ENCODE results near the gene CTNND2.
"Not testable (repeated sequence)": the region's sequence is repeated elsewhere in the genome, so short reads cannot be mapped to it uniquely, and the experiment has no call there.

The CTNND2 gene

DNA sequence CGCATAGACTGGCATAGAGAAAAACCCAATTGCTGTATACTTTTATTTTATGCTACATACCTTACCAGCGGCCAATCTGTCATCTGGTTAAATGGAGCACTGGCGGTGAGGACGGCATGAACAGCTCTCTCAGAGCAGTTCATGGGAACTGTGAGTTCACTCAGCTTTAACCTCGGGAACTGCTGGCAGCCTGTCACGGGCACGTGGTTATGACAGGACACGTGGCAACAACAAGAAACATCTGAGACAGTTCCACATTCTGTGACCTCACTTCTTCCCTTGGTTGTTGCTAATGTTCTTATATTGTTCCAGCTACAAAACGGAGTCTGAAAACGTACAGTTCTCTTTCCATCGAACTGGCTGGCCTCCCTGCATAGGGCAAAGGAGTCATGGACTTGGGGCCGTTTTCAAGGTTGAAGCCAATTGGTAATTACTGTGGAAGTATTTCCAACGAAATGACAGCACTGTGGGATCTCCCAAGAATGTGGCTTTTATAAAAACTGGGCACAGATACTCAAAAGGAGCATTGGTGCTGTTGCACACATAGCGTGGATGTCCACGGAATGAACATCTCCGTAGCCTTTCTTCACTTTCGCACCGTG is 896.9 kb downstream of the CTNND2 start:
- TF ChIP-seq, protein P1, sequence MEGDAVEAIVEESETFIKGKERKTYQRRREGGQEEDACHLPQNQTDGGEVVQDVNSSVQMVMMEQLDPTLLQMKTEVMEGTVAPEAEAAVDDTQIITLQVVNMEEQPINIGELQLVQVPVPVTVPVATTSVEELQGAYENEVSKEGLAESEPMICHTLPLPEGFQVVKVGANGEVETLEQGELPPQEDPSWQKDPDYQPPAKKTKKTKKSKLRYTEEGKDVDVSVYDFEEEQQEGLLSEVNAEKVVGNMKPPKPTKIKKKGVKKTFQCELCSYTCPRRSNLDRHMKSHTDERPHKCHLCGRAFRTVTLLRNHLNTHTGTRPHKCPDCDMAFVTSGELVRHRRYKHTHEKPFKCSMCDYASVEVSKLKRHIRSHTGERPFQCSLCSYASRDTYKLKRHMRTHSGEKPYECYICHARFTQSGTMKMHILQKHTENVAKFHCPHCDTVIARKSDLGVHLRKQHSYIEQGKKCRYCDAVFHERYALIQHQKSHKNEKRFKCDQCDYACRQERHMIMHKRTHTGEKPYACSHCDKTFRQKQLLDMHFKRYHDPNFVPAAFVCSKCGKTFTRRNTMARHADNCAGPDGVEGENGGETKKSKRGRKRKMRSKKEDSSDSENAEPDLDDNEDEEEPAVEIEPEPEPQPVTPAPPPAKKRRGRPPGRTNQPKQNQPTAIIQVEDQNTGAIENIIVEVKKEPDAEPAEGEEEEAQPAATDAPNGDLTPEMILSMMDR (IDR thresholded peaks at IDR 0.05; ENCODE audit: control insufficient read depth, extremely low read depth, insufficient read depth): no peak
- H3K4me3 ChIP-seq (ENCODE audit: low read depth, low read length): no peak overlapping the region
- DNase-seq (ENCODE audit: low read depth): no peak

DNA sequence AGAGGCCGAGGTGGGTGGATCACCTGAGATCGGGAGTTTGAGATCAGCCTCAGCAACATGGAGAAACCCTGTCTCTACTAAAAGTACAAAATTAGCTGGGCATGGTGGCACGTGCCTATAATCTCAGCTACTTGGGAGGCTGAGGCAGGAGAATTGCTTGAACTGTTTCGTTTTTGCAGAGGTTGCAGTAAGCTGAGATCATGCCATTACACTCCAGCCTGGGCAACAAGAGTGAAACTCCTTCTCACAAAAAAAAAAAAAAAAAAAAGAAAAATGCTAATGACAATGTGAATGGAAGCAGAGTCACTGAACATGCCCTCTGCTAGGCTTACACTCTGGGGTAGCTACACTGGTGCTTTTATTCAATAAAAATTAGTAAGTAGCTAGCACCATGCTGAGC is 899.7 kb downstream of the CTNND2 start:
- DNase-seq (ENCODE audit: low read depth); H3K4me3 ChIP-seq (ENCODE audit: low read depth, low read length): not testable (repeated sequence)

DNA sequence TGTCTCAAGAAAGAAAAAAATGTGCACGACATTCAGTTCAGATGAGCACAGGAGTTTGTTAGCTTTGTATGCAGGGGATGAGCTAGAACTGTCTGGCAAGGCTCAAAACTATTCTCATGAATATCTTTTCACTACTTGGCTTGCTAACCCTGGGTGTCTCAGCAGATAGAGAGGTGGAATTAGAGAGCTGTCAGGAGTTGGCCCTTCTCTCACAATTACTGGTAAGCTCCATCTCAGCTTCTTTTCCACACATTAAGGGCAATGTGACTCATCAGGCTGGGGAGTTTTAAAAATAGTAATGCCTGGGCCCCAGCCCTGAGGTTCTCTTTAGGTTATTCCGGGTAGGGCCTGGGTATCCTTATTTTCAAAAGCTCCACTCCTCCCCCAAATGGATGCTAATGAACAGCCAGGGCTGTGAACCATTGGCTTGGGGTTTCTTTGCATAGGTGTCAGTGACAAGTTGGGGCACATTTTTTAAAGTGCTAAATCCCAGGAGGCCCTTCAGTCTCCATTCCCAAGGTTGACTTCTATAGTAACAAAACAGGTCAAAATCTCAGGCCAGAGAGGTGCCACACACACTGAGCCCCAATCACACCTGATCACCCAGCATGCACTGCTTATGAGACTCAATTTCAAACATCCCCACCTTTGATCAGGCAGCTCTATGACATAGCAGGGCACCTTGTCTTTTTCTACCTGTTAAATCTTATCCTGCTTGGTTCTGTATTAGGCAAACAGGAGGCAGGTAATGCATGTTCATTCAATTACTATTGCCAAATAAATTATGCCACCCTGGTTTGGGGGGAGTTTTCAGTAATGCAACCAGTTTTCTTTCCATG is 903.5 kb downstream of the CTNND2 start:
- H3K4me3 ChIP-seq (ENCODE audit: low read depth, low read length): no peak overlapping the region
- TF ChIP-seq, protein P1 (IDR thresholded peaks at IDR 0.05; ENCODE audit: control insufficient read depth, extremely low read depth, insufficient read depth): no peak
- DNase-seq (ENCODE audit: low read depth): no peak

DNA sequence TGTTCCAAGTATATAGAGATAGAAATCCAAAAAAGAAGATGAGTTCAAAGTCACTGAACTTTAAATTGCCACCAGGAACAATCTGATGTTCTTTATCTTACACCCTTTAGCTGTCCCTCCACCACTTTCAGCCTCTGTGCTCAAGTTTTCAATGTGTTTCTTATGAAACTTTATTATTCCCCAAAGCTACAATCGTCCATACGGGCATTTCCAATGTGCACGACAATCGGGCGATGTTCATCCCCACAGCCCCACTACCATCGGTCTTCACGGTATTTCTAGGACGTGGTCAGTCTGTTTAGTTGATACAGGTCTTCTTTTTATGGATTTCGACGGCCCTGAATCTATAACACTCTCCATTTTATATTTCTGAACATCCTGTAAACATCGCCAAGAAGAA is 904.5 kb downstream of the CTNND2 start:
- TF ChIP-seq, protein P1 (IDR thresholded peaks at IDR 0.05; ENCODE audit: control insufficient read depth, extremely low read depth, insufficient read depth): no peak
- DNase-seq (ENCODE audit: low read depth): no peak

DNA sequence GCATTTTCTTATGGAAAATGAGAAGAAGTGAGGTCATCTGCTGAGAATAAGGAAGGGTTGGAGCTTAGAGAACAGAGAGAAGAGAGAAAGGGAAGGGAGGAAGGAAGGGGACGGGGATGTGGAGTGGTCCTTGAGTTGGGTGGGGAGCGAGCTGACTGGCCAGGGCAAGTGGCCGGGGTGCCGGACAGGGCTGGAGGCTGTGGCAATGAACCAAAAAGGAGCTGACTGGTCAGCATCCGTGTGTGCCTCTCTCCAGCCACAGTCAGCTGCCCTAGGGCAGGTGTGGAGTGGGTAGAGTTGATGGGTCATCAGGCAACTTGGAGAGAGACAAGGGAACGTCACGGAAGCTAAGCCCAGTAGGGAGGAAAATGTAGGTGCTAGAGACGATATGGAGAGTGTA is 908.4 kb downstream of the CTNND2 start:
- no peak overlapping the region for H3K4me3 ChIP-seq (ENCODE audit: low read depth, low read length)
- DNase-seq (ENCODE audit: low read depth): no peak
- TF ChIP-seq, protein P1 (IDR thresholded peaks at IDR 0.05; ENCODE audit: control insufficient read depth, extremely low read depth, insufficient read depth): no peak

More for the DNA sequence above, 904.5 kb downstream of the CTNND2 start:
- H3K4me3 ChIP-seq (ENCODE audit: low read depth, low read length): no peak overlapping the region

DNA sequence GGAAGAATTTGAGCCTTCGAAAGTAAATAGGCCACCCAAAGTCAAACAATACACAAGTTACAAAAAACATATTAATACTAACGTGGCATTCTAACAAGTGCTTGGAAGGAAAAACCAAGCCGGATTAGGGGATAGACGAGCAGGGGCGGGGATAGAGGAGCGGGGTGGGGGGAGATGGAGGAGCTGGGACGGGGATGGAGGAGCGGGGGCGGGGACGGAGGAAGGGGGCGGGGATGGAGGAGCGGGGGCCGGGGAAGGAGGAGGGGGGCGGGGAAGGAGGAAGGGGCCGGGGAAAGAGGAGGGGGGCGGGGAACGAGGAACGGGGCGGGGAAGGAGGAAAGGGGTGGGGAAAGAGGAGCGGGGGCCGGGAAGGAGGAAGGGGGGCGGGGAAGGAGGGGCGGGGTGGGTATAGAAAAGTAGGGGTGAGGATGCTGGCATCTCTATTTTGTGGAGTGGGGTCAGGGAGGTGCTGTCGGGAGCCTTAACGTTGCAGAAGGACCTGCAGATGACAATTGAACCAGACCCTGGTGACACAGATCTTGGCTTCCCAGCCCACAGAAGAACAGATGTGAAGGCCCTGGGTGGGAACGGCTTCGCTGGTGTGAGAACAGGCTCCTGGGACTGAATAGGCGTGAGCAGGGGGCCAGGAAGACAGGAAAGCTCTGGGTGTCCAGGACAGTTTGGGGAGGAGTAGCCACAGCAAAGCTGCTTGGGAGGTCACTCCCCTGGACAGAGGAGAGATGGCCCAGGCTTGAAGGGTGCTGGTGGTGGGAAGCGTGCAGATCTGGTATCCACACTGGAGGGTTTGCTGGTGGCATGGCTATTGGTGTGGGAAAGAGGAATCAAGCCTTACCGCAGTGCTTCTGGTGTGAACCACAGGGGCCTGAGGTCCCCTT is 909.9 kb downstream of the CTNND2 start:
- H3K4me3 ChIP-seq (ENCODE audit: low read depth, low read length): no peak overlapping the region
- TF ChIP-seq, protein P1 (IDR thresholded peaks at IDR 0.05; ENCODE audit: control insufficient read depth, extremely low read depth, insufficient read depth): no peak
- DNase-seq (ENCODE audit: low read depth): no peak

DNA sequence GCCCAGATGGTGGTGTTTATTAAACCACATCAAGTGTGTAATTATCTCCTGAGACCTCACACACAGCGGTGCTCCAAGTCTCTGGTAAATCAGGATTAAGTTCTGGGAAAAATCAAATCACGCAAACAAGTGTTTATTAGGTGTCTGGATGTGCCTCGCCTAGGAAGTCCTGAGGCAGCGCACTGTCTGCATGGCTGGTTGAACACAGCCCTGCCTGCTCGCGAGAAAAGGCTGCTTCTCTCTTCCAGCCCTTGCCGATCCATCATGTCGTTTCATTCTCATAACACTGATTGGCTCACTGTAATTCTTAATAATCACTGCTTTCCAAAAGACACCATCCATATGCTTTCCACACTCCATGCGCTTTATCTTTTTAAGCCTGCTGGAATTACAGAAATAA is 913.6 kb downstream of the CTNND2 start:
- H3K4me3 ChIP-seq (ENCODE audit: low read depth, low read length): no peak overlapping the region
- no peak for DNase-seq (ENCODE audit: low read depth)
- TF ChIP-seq, protein P1 (IDR thresholded peaks at IDR 0.05; ENCODE audit: control insufficient read depth, extremely low read depth, insufficient read depth): no peak

All from LNCaP clone FGC (cell line).